Fibroblast of gingiva (primary cell): ENCODE results near the gene ACE.
A peak's percentile ranks its signal among the peaks of the same experiment; 100 is the strongest.
"Not testable (repeated sequence)": the region's sequence is repeated elsewhere in the genome, so short reads cannot be mapped to it uniquely, and the experiment has no call there.

ENCODE experiments used
- DNase-seq: peaks from one replicate; pipeline ENCODE4 v3.0.0-alpha.2; 2011; ENCODE audit warnings: low read depth

ACE gene

DNA sequence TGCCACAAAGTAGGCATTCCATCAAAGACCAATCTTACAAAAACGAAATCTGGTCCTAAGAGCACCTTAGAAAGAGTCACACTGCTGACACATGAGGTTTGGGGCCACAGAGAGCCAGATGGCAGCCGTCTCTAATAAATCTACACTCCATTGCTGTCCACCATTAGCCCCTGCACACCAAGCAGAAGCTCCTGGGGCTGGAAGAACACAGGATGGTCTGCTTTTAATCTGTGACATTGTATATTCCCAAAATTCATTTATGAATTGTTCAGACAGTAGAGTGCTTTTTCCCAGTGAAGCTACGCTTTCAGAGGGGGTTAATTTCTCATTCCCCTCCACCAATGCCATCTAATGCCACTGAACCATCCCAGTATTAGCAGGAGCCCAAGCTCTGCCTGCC lies 32.4 kb upstream of the ACE start:
- no peak for DNase-seq

DNA sequence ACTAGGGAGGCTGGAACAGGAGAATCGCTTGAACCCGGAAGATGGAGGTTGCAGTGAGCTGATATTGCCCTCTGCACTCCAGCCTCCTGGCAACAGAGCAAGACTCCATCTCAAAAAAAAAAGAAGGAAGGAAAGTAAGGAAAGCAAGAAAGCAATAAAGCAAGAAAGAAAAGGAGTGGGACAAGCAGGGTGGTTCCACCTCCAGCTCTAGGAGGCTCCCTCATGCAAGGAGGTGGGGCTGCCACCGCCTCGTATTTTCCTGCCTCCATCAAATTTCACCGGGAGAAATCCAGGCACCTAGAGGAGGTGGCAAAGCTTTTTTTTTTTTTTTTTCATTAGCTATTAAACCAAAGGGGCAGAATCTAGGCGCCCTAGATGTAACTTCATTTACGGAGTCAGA lies 31.8 kb upstream of the ACE start:
- no peak for DNase-seq

DNA sequence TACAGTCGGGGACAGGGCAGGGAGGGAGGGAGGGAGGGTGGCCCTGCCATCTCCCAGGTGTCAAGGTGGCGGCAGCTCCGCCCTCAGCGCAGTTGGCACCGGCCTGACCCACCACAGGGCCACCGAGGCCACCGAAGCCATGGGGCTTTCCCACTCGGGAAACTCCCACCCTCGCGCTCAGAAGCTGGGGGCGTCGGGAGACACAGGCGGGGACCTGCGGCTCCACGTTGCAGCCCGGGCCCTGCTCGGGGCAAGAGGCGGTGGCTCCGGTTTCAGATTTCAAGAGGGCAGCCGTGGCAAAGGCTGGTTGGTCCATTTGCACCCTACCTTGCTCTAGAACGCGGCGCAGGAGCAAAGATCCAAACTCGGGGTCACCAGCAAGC lies 31.3 kb upstream of the ACE start:
- DNase-seq, result peak; percentile 33

DNA sequence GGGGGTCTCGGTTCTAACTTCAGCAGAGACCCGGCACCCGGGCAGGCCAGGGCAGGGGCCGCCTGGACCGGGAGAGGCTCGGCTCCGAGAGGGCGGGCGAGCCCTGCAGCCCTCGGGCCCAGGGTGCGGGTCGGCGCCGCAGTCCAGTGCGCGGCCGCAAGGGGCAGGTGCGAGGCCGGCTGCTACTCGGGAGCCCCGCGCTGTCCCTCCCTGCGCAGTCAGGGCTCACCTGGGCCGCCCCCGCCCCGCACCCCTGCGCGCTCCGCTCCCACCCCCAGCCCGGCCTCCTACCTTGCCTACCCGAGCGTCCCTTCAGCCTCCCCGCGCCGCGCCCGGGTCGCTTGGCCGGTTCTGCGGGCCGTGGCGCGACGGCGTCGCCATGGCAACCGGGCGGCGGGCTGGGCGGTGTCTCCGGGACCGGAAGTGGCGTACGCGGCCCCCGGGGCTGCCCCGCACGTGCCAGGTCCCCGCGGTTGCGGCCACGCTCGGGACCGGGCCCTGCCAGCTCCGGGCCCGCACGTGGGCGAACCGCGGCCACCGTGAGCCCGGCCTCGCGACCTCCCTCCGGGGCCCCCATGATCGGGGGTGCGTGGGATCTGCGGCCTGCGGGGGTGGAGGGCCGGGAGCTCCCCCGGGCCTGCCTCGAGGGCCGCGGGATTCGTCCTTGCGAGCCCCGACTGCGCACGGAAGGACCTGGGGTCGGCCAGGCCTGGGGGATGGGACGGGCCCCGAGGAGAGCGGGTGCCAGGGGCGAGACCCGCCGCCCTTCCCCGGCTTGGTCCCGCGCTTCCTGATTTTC lies 30.7 kb upstream of the ACE start, which contains the start of gene CYB561:
Gene CYB561, minus strand, starts transcription at position 353 of the 799 bp plus-strand sequence. CDS start 8,759 bp downstream, outside the sequence.
- peak; percentile 72 for DNase-seq

GRCh38 chr17:63446753-63447470 lies 29.9 kb upstream of the ACE start:
- DNase-seq, result peak; percentile 70

- no peak for DNase-seq
Observed at GRCh38 chr17:63447471-63448009, 29.3 kb upstream of the ACE start.

DNA sequence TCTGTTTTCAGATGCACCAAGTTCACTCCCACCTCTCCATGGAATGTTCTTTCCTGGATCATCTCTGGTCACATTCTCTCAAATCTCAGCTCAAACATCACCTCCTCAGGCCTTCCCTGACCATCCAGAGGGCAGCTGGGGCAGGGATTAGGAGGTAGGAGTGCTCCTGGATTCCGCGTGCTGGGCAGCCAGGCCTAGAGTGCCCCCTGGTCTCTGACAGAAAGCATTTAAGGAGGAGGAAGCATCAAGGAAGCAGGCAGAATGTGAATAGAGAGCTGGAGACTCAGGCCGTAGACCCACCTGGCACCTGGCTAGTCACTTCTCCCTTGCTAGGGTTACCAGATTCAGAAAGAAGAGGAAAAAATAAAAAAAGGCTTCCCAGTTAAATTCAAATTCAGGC lies 28.2 kb upstream of the ACE start:
- DNase-seq, result no peak

DNA sequence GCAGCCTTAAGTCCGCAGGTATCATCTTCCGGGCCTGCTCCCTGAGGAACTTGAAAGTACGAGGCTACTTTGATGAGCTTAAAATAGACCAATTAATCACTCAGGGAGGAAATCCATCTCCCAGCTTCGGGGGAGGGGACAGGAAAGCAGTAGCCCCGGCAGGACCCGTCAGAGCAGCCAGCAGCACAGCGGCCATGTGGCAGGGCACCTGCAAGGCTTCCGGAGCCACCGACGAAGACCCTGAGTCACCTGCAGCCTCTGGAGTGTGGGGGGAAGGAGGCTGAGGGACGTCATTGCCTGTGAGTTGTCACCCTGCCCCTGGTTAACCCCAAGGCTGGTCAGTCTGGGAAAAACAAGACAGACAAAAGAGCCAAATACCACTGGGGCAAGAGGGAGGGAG lies 26.3 kb upstream of the ACE start:
- no peak for DNase-seq

DNA sequence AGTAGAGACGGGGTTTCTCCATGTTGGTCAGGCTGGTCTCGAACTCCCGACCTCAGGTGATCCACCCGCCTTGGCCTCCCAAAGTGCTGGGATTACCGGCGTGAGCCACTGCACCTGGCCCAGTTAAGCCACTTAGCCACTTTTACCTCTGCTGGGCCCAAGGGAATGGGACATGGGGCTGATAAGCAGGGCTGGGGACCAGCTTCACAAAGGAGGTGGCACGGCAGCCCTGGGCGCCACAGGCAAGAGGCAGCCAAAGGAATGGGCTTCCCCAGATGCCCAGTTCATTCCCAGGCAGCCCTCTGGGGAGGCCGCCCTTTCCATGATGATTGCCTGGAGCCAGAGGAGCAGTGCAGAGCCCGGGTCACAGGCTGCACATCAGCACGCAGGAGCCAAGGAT lies 25.7 kb upstream of the ACE start:
- no peak for DNase-seq

DNA sequence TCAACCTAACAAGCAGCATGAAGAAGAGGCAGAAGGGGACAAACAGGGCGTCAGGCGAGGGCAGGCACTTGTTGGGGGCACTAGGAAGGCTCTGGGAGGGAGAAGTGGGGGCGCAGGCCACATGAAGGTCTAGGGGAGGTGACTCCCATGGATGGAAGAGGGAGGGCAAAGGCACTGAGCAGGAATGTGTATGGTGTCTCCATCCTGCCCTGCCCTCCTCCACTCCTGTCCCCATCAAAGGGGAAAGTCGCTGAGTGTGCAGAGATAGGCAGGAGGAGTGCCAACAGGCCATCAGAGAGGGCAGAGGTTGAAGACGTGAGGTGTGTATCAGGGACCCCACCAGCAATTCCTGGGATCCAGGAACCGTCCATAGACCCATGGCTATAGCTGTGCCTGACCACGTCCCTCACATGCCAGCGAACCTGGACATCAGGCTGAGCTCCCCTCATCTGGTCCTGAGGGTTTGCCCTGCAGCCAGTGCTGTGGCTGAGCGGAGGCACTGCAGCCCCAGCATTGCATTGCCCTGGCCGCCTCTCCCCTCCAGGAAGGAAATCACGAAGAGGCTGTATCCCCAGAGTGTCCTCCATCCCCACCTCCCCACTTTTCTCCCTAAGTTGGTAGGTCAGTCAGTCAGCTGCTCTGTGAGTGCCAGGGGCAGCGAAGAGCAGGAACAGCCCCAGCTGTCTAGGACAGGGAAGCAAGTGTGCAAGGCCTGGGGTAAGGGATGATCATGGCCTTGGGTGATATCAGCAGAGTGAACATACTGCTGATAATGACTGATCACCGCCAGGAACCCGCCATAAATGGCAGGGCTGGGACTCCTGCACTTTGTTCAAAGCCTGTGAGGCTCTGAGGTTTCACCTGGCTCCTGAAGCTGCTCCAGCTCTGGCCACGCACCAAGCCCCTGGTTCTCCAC lies 24.6 kb upstream of the ACE start:
- no peak for DNase-seq

DNA sequence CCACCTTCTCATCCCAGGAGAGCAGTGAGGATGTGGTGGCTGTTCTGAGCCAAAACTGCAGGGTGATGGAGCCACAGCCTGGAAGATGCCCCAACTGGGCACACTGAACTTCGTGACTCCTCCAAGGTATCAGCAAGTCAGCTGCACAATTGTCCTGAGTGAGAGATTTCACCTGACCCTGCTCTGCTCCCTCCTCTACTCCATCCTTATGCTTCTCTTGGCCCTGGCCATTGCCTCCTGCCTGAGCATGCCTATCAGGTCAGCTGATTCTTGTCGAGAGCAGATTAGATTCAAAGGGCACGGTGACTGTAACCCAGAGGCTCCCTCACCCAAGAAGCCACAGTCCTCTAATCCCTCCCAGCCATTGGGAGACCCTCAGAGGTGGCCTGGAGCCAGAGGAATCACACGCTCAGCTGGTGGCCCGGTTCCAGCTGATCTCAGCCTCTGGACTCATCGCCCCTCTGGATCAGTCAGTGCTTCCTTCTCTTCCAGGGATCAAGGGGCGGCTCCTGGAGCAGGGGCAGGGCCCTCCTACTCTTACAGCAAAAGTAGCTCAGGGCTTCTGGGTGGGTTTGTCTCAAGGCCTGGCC lies 23.8 kb upstream of the ACE start:
- no peak for DNase-seq

DNA sequence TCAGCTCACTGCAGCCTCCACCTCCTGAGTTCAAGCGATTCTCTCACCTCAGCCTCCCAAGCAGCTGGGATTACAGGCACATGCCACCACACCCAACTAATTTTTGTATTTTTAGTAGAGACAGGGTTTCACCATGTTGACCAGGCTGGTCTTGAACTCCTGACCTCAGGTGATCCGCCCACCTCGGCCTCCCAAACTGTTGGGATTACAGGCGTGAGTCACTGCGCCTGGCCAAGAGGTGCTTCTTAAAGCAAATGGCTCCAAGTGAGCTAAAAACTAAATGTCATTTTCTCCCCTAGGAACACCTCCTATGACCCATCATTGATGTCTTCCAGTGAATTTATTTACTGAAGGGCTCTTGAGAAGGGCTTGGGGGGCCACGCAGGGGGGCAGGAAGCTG lies 22.5 kb upstream of the ACE start:
- not testable (repeated sequence) for DNase-seq

DNA sequence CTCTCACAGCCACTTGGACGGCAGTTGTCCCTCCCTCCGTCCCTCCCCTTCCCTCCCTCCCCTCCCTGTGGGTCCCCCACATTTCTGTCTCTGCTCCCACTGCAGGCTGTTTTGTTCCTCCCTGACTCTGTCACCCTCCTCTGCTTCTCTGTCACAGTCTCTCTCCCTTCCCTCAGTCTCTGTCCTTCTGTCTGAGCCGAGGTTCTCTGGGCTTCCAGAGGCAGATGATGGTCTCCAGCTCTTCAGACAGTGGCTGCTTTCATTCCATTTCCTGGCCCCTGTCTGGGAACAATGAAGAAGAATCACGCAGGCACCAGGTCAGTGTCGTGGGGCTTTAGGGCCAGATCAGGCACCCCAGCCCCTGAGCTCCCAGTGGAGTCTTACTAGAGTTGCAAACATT lies 21.9 kb upstream of the ACE start:
- DNase-seq, result no peak

- no peak for DNase-seq
Observed at GRCh38 chr17:63455417-63455816, 21.4 kb upstream of the ACE start.

GRCh38 chr17:63458478-63458877 lies 18.4 kb upstream of the ACE start:
- DNase-seq, result no peak

DNA sequence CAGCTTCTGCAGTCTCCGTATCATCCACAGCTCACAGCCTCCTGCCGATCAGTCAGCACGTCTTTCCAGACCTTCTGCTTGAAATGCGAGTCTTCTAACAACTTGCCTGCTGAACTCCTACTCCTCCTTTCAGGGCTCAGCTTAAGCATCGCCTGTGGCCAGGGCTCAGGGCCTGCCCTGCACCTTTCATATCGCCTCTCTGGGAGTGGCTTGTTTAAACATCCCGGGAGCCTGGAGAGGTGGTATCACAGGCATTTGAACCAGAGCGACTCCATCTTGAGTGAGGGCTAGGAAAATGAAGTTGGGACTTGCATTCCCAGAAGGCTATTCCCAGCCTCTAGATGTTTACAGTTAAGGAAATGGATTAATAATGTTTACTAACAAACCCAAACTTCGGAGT lies 16.8 kb upstream of the ACE start:
- no peak for DNase-seq

DNA sequence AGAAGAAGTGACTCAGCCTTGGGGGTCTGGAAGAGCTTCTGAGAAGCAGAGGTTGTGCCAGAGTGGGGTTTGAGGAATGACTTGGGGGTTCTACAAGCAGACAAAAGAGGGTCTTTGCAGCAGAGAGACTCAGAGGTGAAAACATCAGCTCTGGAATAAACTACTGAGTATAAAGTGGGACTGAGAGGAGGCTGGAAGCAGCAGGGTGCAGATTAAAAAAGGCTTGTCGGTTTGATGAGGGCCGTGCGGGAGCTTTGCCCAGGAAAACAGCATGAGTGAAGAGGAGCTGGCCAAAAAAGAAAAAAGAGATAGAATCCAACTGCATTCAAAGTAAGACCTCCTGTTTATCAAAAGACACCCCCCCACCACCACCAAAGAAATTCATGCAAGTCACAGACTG lies 13.1 kb upstream of the ACE start:
- no peak for DNase-seq

GRCh38 chr17:63464691-63465236 lies 12.1 kb upstream of the ACE start:
- DNase-seq, result no peak

DNA sequence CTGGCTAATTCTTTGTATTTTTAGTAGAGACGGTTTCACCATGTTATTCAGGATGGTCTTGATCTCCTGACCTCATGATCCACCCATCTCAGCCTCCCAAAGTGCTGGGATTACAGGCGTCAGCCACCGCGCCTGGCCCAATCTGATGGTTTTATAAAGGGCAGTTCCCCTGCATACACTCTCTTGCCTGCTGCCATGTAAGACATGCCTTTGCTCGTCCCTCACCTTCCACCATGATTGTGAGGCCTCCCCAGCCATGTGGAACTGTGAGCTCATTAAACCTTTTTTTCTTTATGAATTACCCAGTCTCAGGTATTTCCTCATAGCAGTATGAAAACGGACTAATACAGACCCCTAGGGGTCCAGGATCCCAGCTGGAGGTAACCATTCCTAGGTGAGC lies 8.8 kb upstream of the ACE start:
- DNase-seq, result not testable (repeated sequence)

GRCh38 chr17:63474174-63474573 lies 2.7 kb upstream of the ACE start:
- no peak for DNase-seq
